GM12874 (cell line): ENCODE results near the gene CARS1.

ENCODE experiments used
- TF ChIP-seq, protein P1 (sequence below): IDR thresholded peaks from 2 replicates; pipeline ENCODE4 v1.5.1; 2011; ENCODE audit warnings: low read depth, mild to moderate bottlenecking, control low read depth, low read length, moderate library complexity; ENCODE audit not compliant: insufficient read depth

CARS1 gene

DNA sequence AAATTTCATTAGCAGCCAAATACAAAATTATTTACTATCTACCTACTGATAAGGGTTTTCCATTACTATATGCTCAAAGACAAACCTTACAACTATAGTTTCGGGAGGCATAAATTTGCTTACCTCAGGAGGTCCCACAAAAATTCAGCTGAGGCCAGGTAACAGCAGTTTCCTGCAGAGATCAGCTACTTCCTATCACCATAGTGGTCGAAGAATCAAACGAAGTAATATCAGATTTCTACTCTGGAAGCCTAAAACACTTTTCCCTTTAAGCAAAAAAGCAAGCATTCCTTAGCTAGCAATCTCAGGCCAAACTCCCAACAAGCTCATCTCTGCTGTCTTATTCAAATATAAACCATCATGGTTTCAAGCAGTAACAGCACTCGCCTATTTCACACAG, 68.2 kb downstream of the CARS1 start:
- TF ChIP-seq, protein P1, sequence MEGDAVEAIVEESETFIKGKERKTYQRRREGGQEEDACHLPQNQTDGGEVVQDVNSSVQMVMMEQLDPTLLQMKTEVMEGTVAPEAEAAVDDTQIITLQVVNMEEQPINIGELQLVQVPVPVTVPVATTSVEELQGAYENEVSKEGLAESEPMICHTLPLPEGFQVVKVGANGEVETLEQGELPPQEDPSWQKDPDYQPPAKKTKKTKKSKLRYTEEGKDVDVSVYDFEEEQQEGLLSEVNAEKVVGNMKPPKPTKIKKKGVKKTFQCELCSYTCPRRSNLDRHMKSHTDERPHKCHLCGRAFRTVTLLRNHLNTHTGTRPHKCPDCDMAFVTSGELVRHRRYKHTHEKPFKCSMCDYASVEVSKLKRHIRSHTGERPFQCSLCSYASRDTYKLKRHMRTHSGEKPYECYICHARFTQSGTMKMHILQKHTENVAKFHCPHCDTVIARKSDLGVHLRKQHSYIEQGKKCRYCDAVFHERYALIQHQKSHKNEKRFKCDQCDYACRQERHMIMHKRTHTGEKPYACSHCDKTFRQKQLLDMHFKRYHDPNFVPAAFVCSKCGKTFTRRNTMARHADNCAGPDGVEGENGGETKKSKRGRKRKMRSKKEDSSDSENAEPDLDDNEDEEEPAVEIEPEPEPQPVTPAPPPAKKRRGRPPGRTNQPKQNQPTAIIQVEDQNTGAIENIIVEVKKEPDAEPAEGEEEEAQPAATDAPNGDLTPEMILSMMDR = no peak

DNA sequence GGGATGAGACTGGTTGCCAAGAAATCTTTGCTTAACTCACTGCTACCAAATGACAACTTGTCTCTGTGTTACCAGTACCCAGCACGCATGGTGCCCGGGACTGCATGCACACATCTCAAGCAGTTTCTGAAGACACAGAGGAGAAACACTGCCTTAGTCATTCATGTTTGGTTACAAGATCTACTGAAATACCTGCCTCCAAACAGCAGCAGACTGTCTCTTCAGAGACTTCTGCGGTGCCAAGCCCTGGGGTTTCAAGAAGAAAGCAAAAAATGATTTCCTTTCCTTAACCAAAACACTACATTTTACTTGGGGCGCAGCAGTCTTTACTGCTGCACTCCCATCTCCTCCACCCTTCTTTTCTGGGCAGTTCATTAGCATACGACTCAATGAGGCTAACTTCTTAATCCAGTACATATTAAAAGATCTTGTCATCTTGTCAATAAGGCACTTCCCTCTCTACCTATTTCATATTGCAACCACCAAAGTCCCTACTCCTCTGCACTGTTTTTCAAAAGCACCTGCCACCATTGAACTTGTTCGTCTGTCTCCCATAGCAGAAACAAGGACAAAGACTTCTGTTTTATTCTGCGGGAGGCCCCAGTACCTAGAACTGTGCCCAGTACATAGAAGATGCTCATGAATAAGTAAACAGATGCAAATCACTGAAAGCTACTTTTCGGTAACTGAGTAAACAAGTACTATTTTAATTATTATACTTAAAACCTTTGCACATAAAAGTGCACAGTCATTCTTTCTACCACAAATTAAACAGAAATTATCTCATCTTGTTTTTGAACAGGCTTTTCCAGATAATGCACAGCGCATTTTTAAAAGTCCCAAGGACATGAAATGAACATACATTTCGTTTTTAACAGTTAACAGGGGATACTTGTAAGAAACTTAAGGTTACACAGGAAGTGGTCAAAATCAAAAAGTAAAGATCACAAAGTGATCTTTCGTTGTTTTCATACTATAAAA, 69.1 kb downstream of the CARS1 start:
- TF ChIP-seq, protein P1 = no peak

DNA sequence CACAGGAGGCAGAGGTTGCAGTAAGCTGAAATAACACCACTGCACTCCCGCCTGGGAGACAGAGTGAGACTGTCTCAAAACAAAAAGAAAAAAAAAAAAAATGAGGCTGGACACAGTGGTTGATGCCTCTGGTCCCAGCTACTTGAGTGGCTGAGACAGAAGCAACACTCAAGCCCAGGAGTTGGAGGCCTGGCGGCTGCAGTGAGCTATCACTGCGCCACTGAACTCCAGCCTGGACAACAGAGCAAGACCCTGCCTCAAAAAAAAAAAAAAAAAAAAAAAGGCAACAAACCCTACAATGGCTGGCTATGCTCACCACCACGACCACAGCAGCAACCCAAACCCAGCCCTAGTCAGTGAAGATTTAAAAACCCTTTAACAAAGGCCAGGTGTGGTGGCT, 73.3 kb downstream of the CARS1 start:
- TF ChIP-seq, protein P1 = no peak

DNA sequence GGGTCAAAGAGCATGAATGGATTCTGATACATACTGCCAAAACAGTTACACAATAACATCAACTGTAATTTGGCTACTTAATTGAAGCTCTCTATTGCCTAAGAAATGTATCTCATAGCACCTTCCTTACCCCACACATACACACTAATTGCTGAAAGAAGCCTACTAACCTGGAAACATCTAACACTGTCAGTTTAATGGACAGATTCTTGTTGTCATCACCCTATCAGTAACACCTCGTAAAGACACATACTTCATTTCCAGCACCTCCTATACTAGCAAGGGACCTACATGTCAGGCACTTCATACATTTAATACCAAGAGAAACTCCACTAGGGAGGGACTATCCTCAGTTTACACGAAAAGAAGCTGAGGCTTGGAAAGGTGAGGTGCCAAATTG, 75.0 kb downstream of the CARS1 start:
- TF ChIP-seq, protein P1 = no peak

DNA sequence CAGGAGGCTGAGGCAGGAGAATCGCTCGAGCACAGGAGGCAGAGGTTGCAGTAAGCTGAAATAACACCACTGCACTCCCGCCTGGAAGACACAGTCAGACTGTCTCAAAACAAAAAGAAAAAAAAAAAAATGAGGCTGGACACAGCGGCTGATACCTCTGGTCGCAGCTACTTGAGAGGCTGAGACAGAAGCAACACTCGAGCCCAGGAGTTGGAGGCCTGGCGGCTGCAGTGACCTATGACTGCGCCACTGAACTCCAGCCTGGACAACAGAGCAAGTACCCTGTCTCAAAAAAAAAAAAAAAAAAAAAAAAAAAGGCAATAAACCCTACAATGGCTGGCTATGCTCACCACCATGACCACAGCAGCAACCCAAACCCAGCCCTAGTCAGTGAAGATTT, 76.1 kb downstream of the CARS1 start:
- TF ChIP-seq, protein P1 = no peak

DNA sequence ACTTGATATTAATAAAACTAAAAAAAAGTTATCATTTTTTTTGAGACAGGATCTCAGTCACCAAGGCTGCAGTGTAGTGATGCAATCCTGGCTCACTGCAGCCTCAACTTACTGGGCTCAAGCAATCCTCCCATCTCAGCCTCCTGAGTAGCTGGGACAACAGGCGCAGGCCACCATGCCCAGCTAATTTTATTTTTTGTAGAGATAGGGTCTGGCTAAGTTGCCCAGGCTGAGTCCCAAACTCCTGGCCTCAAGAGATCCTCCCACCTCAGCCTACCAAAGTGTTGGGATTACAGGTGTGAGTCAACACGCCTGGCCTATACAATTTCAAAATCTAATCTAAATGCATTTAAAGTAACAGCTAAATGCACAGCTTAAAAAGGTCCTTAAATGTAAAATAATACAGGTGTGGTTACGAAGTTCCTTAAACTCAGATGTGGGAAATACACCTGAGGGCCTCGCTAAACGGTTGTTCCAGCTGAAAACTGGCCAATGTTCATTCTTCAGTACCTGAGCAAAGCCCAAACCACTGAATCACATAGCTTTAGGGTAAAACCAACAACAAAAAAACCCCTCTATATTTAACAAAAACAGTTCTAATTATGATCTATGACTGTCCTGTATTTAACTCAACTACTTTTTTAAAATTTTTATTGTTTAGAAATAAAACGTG, 76.9 kb downstream of the CARS1 start:
- TF ChIP-seq, protein P1 = no peak

DNA sequence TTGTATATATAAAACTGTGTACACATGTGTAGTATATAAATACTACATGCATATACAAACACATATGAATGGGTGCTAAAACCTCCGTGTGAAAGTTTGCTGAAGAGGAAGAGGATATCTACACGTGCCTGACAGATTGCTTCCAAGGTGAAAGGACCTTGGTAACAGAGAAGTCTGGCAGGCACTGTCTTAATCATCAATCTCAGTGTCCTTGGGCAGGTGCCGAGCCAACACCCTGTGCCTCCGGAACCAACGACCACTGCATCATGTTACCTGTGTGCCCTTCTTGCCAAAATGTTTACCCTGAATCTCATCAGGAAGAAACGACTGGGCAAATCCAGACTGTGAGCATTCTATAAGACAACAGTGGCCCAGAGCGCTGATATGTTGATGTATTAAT, 80.1 kb downstream of the CARS1 start:
- TF ChIP-seq, protein P1 = no peak
